Esophagus muscularis mucosa (tissue), 4 donors: ENCODE measurements around the gene ZMYM2. TPM values are rescaled to one million over a fixed set of nuclear protein-coding genes. Genes with fewer than 3 reads are reported as not detected.

ENCODE experiments used
- DNase-seq: peaks from one replicate; pipeline ENCODE4 v3.0.0-alpha.2; 2017; ENCODE audit errors: extremely low spot score
- H3K27ac ChIP-seq, 4 donors: fragments of 200-600 bp; sonication (generic); replicated peaks in 1 of 4; 1 replicate in 3 of 4; 2 replicates in 1 of 4; pipeline ENCODE4 v1.5.1; 2016 to 2019; ENCODE audit warnings: mild to moderate bottlenecking in 1 of 4
- H3K27me3 ChIP-seq, 4 donors: fragments of 200-600 bp; sonication (generic); one replicate each; pipeline versions ENCODE4 v1.5.1 to v1.6.0; 2016 to 2019
- H3K36me3 ChIP-seq, 4 donors: fragments of 200-600 bp; sonication (generic); one replicate each; pipeline ENCODE4 v1.5.1; 2016 to 2019
- H3K4me1 ChIP-seq, 4 donors: fragments of 200-600 bp; sonication (generic); one replicate each; pipeline ENCODE4 v1.5.1; 2016 to 2019
- H3K4me3 ChIP-seq, 4 donors: fragments of 200-600 bp; sonication (generic); 1 replicate in 2 of 4; 2 replicates in 2 of 4; pipeline ENCODE4 v1.5.1; 2016 to 2019; ENCODE audit warnings: mild to moderate bottlenecking in 4 of 4, moderate library complexity in 1 of 4
- H3K9me3 ChIP-seq, 4 donors: fragments of 200-600 bp; sonication (generic); 1 replicate in 3 of 4; 2 replicates in 1 of 4; pipeline ENCODE4 v1.5.1; 2016 to 2019
- CTCF ChIP-seq, 3 experiments: fragments of 200-600 bp in 2 of 3; fragments of 450-650 bp in 1 of 3; sonication (generic) in 2 of 3; IDR thresholded peaks; one replicate each; pipeline ENCODE4 v1.5.1; 2017 to 2019; ENCODE audit warnings: antibody characterized with exemption in 3 of 3, mild to moderate bottlenecking in 2 of 3, moderate library complexity in 1 of 3
- EP300 ChIP-seq: sonication (generic); formaldehyde crosslinking; IDR thresholded peaks from one replicate; pipeline ENCODE4 v1.6.1; 2017; ENCODE audit warnings: antibody characterized with exemption
- POLR2A ChIP-seq: fragments of 450-650 bp; IDR thresholded peaks from one replicate; pipeline ENCODE4 v1.6.1; 2017; ENCODE audit warnings: antibody characterized with exemption, moderate library complexity, mild to moderate bottlenecking, low read depth
- POLR2AphosphoS5 ChIP-seq, 2 donors: sonication (generic); formaldehyde crosslinking; IDR thresholded peaks; one replicate each; pipeline ENCODE4 v1.6.1; 2017; ENCODE audit warnings: antibody characterized with exemption in 2 of 2
- WGBS: methylation state at CpG from one replicate; pipeline ENCODE4 v1.1.5; 2018; 5-methylcytosine and 5-hydroxymethylcytosine counted together
- intact Hi-C: fragments of 100-400 bp; cut with DNase I; formaldehyde crosslinking; loops from one replicate; pipeline ENCODE4 v1.15.1; 2023
- total RNA-seq, 4 donors: library from RNA; depleted of rRNA; stranded (reverse); fragments of >200 nt; gene quantifications; one replicate each; pipeline versions ENCODE4 v1.1.0 to v1.2.1, GENCODE V29; 2016

ZMYM2 gene
- total RNA-seq, 4 donors from 2014 or later = 36.8 to 49.4 (median 45.5) TPM

GRCh38 chr13:20057963-20058362 lies 99.4 kb downstream of the ZMYM2 start:
- H3K9me3 ChIP-seq = no peaks in the 10 kb centered on the region
- peaks cover 29 to 77% (median 62%) of the 10 kb centered on the region in 4 donors for H3K36me3 ChIP-seq
- intact Hi-C loops = loop anchor here (10.0 kb wide), 1 partner anchor 107 kb away; the partner anchor contains the start of gene GJA3

GRCh38 chr13:20058476-20058875 lies 99.9 kb downstream of the ZMYM2 start:
- no peaks in the 10 kb centered on the region for H3K27me3 ChIP-seq
- no peak for DNase-seq
- no peak overlapping the region for H3K4me3 ChIP-seq
- no peaks in the 10 kb centered on the region for H3K9me3 ChIP-seq
- H3K36me3 ChIP-seq = peaks cover 31 to 77% (median 63%) of the 10 kb centered on the region in 4 donors
- no peaks in the 10 kb centered on the region for H3K4me1 ChIP-seq
- no peak for TF ChIP-seq EP300
- no peak for TF ChIP-seq POLR2AphosphoS5 (IDR thresholded peaks at IDR 0.05)
- TF ChIP-seq POLR2A = no peak
- no peak for TF ChIP-seq CTCF (IDR thresholded peaks at IDR 0.05)
- WGBS = 94% methylated on average over 1 of the region's 1 CpG
- intact Hi-C loops = loop anchor here (10.0 kb wide), 1 partner anchor 106 kb away; the partner anchor contains the start of gene GJA3
- H3K27ac ChIP-seq = no peak overlapping the region

More at GRCh38 chr13:20057963-20058362, 99.4 kb downstream of the ZMYM2 start:
- WGBS = 96% methylated on average over 1 of the region's 1 CpG
- H3K4me1 ChIP-seq = no peaks in the 10 kb centered on the region
- no peak overlapping the region for H3K4me3 ChIP-seq
- no peaks in the 10 kb centered on the region for H3K27me3 ChIP-seq
- H3K27ac ChIP-seq = no peak overlapping the region
- DNase-seq = no peak
- TF ChIP-seq POLR2A = no peak
- no peak for TF ChIP-seq CTCF (IDR thresholded peaks at IDR 0.05)
- TF ChIP-seq POLR2AphosphoS5 (IDR thresholded peaks at IDR 0.05) = no peak
- TF ChIP-seq EP300 = no peak

- H3K4me1 ChIP-seq = no peaks in the 10 kb centered on the region
- H3K36me3 ChIP-seq = peaks cover 60 to 94% (median 79%) of the 10 kb centered on the region in 4 donors
- no peak for DNase-seq
- WGBS = 95% methylated on average over 1 of the region's 1 CpG
- no peak overlapping the region for H3K27ac ChIP-seq
- H3K27me3 ChIP-seq = no peaks in the 10 kb centered on the region
- TF ChIP-seq CTCF (IDR thresholded peaks at IDR 0.05) (no peak), EP300 (no peak), POLR2AphosphoS5 (IDR thresholded peaks at IDR 0.05) (no peak), POLR2A (no peak)
- intact Hi-C loops = no loop called here
- no peak overlapping the region for H3K4me3 ChIP-seq
- H3K9me3 ChIP-seq = no peaks in the 10 kb centered on the region
Measured at GRCh38 chr13:20064128-20064527, 105.6 kb downstream of the ZMYM2 start.

- DNase-seq = no peak
- Histone ChIP-seq H3K27me3 (no peaks in the 10 kb centered on the region), H3K9me3 (no peaks in the 10 kb centered on the region), H3K4me3 (no peak overlapping the region), H3K4me1 (no peaks in the 10 kb centered on the region), H3K36me3 (peaks cover 50 to 89% (median 72%) of the 10 kb centered on the region in 4 donors), H3K27ac (no peak overlapping the region)
- WGBS = 91% methylated on average over 5 of the region's 5 CpGs
- no peak for TF ChIP-seq POLR2AphosphoS5 (IDR thresholded peaks at IDR 0.05)
- no peak for TF ChIP-seq EP300
- intact Hi-C loops = no loop called here
Measured at GRCh38 chr13:20065516-20065915, 107.0 kb downstream of the ZMYM2 start.

GRCh38 chr13:20069956-20070355 lies 111.4 kb downstream of the ZMYM2 start:
- Histone ChIP-seq H3K4me3 (no peak overlapping the region), H3K4me1 (peaks cover 0 to 4% (median 0%) of the 10 kb centered on the region in 4 donors), H3K27me3 (no peaks in the 10 kb centered on the region), H3K9me3 (no peaks in the 10 kb centered on the region), H3K36me3 (peaks cover 22 to 86% (median 62%) of the 10 kb centered on the region in 4 donors), H3K27ac (no peak overlapping the region)
- no peak for DNase-seq
- WGBS = 86% methylated on average over 3 of the region's 3 CpGs
- TF ChIP-seq CTCF (IDR thresholded peaks at IDR 0.05) = no peak
- no peak for TF ChIP-seq POLR2A
- TF ChIP-seq EP300 = no peak
- no peak for TF ChIP-seq POLR2AphosphoS5 (IDR thresholded peaks at IDR 0.05)
- intact Hi-C loops = no loop called here
